Stimulated activated CD8-positive, alpha-beta memory T cell treated with anti-CD3 and anti-CD28 coated beads, Interleukin-4, amount 100 ng/mL, for 48 hours (primary cell): Measurements from ENCODE around the gene EBF4.
"Not testable (repeated sequence)": the region's sequence is repeated elsewhere in the genome, so short reads cannot be mapped to it uniquely, and the experiment has no call there.

Experiments
- DNase-seq: peaks from one replicate; pipeline ENCODE4 v3.0.0-alpha.2; 2020

The EBF4 gene

DNA sequence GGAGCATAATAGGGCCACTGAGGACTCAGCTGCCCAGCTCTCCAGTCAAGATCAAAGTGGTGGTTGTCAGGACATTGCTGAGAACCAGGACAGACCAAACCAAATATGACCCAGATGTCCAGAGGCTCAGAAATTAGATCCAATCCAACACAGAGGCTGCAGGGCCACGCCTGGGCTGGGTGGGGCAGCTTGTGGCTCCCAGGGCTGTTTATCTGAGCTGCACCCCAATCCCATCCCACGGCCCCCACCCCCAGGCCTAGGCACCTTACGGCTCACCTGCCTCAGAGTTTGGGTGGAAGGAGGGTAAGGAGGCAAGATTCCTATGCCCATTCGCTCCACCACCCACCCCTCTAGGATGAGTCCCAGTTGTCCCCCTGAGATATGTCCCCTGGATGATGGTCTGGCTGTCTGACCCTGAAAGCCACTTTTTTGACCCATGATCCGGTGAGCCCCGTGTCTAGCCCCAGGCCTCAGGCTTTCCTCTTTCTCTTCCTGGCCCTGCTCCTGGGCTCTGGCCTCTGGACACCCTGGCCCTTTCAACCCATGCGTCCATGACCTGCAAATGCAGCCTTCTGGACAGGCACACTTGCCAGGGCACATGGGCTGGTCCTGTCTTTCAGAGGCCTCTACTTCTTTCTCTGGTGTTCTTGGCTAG is 67.8 kb downstream of the EBF4 start:
- no peak for DNase-seq

- no peak for DNase-seq
Measured at GRCh38 chr20:2760952-2761305, 68.3 kb downstream of the EBF4 start.

GRCh38 chr20:2761885-2762284 is 69.3 kb downstream of the EBF4 start:
- no peak for DNase-seq

- no peak for DNase-seq
Measured at GRCh38 chr20:2762578-2763131, 70.1 kb downstream of the EBF4 start.

- DNase-seq: no peak
Measured at GRCh38 chr20:2763186-2763585, 70.6 kb downstream of the EBF4 start.

DNA sequence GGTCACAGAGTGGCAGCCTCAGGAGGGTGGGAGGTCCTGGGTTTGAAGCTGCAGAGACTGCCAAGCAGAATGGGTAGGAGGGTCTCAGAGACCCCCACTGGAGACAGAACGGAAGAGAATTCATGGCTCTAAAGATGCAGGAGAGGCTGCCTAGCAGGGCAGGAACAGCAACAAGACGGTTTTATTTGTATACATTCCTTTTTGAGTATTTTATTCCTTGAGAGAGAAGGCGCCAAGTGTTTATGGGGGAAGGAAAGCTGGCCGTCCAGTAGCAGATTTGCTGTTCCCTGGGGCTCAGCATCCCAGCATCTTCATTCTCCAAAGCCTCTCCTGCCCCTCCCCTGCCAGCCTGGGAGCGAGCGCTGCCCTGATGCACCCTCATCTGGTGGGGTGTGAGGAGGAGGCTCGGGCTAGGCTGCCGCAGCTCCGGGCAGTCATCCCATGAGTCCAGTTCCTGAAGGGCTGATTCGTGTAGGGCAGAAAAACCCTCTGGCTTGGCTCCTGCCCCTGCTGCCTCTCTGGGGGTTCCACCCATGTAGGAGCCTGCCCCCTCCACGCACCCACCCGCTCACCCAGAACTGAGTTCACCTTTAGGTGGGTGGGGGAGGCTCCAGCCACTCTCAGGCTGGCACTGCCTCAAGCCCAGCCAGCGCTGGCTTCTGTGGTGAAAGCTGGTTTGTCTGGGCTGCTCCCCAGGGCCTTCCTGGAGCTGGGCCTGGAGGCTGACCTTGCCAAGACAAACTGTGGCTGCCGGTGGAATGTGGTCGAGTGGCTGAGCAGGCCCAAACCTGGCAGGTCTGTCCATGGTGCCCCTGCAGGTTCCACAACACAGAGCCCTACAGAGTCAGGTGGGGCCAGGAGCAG is 75.4 kb downstream of the EBF4 start:
- DNase-seq: no peak

GRCh38 chr20:2768632-2769015 is 76.0 kb downstream of the EBF4 start:
- no peak for DNase-seq

GRCh38 chr20:2770091-2770490 is 77.5 kb downstream of the EBF4 start:
- DNase-seq: not testable (repeated sequence)

GRCh38 chr20:2771631-2772080 is 79.1 kb downstream of the EBF4 start:
- no peak for DNase-seq

DNA sequence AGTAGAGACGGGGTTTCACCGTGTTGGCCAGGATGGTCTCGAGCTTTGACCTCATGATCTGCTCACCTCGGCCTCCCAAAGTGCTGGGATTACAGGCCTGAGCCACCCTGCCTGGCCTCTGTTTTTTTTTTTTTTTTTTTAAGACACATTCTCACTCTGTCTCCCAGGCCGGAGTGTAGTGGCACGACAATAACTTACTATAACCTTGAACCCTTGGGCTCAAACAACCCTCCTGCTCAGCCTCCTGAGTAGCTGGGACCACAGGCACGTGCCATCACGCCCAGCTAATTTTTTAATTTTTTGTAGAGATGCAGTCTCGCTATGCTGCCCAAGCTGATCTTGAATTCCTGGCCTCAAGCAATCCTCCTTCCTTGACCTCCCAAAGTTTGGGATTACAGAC is 81.2 kb downstream of the EBF4 start:
- DNase-seq: no peak

- DNase-seq: no peak
Measured at GRCh38 chr20:2775139-2775538, 82.6 kb downstream of the EBF4 start.

- DNase-seq: no peak
Measured at GRCh38 chr20:2778602-2779321, 86.2 kb downstream of the EBF4 start.

DNA sequence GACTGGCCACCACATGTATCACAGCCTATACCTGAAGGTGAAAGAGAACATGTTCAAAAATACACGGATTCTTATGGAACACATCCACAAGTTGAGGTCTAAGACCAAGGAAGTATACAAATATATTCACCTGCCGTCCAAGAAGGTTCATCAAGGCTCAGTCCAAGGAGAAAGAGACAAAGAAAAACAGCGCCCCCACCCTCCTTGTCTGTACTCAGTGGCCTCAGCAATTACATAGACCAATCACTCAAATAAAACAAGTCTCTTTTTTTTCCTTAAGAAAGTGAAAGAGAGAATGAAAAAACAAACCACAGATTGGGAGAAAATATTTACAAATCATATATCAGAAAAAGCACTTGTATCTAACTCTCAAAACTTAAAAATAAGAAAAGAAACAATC is 88.4 kb downstream of the EBF4 start:
- no peak for DNase-seq

GRCh38 chr20:2783908-2784566 is 91.5 kb downstream of the EBF4 start:
- DNase-seq: no peak

DNA sequence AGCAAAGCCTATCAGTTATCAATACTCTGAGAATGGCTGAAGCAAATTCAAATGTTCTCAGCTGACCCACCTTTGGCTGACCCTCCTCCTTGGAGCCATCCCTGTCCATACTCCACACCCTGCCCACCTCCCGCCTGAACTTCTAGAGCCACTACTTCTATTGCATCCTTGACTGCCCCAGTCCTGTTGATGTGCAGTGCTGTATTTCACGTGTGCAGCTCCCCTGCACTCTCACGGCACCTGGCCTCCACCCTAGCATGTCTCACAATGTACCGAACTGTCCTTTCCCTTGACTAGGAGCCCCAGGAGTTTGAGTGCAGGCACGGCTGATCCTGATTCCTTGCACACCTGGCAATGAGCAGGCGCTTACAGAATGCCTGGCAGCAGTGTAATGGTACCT is 100.9 kb downstream of the EBF4 start:
- no peak for DNase-seq

DNA sequence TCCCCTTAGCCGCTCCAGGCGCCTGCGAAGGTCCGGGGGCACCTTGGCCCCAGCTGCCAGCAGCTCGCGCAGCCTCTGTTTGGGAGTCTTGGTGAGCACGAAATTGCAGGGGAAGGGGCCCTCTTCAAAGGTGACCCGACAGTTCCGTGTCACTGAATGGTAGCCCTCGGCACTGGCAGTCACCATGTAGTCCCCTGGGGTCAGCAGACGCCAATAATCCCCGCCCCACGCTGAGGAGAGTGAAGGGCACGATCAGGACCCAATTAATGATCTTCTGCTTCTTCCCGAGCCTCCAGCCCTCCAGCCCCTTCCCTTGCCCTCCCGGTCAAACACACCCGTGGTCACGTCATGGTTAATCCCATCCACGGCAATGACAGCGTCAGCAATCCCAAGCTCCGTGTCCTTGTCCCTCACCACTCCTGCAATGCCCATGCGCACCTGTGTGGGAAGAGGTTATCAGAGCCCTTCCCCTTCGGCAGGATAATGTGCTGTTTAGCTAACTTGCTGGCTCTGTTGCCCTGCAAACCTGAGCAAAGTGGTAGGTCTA is 101.7 kb downstream of the EBF4 start:
- no peak for DNase-seq

GRCh38 chr20:2794866-2795447 is 102.4 kb downstream of the EBF4 start:
- DNase-seq: no peak

- DNase-seq: no peak
Measured at GRCh38 chr20:2795451-2795850, 102.9 kb downstream of the EBF4 start.

GRCh38 chr20:2796011-2796660 is 103.6 kb downstream of the EBF4 start:
- no peak for DNase-seq

DNA sequence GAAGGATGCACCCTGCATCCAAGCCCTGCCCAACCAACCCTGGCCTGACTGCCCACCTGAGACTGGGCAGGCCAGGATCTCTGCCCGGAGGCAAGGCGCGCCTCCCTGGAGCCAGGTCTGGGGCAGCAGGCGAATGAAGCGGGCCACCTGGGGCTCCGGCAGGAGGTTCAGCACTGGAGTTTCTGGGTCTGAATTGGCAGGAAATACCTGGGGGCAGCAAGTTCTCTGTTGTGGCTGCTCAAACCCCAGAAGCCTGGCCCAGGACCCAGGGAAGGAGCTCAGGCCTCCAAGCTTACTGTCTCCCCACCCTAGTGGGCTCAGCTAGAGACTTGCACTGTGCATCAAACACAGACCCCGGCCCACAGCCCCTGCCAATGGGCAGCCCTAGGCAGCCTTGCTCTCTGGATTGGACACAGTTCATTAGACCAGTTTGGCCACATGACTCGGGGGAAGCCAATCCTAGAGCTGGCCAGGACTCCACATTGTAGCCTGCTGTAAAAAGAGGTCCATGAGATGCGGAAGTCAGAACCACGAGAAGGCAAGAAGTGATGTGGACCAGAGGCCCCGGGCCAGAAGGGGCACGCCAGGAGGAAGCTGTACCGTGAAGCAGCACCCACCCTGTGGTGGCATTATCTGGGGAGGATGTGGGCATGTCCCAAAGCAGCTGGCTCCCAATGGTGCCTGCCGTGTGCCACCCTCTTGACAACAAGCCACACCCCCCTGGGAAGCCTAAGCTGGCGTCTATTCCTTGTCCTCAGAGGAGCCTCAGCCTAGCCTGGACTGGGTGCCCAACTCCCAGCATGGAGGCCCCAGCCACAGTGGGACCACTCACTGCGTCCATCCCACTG is 104.8 kb downstream of the EBF4 start:
- DNase-seq: no peak
